ENCODE results near the gene OTUD1. TPM values are rescaled to one million over a fixed set of nuclear protein-coding genes. Genes with fewer than 3 reads are reported as not detected.

OTUD1 gene
- total and polyA plus RNA-seq, 2 donors (not counting 1 experiment from before 2014, with no cell fraction given) = 3.7 to 6.8 TPM

DNA sequence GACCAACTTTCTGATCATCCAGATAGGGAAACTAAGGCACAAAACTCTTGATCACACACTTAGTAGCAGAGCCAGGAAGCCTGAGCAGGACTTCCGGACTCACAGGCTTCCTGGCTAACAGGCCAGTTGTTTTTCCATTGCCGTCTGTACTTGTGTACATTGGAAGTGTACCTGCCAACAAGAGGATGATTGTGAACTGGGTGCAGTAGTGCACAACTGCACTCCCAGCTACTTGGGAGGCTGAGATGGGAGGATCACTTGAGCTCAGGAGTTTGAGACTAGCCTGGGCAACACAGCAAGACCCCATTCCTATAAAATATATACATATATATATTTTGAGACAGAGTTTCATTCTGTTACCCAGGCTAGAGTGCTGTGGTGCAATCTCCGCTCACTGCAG, 35.2 kb upstream of the OTUD1 start:
- Histone ChIP-seq H3K27ac (ENCODE audit: insufficient read depth, low read length) (no peak overlapping the region), H3K79me2 (ENCODE audit: control insufficient read depth, insufficient read depth, low read length) (no peaks in the 10 kb centered on the region), H3K4me2 (ENCODE audit: extremely low read depth, insufficient read depth, low read length) (no peak overlapping the region), H3K4me3 (replicated peaks in 1 of 4; ENCODE audit: control extremely low read depth in 1 of 4, insufficient read depth in 1 of 4, low read depth in 3 of 4, low read length in 4 of 4) (no peak overlapping the region), H4K20me1 (ENCODE audit: control insufficient read depth, extremely low read depth, insufficient read depth, low read length) (no peaks in the 10 kb centered on the region), H3K36me3 (ENCODE audit: control insufficient read depth, insufficient read depth, low read length) (no peaks in the 10 kb centered on the region), H3K27me3 (ENCODE audit: control insufficient read depth, insufficient read depth, low read length) (no peaks in the 10 kb centered on the region), H3K9ac (ENCODE audit: insufficient read depth, low read length) (no peak overlapping the region), H3K9me3 (ENCODE audit: control insufficient read depth, insufficient read depth, low read depth, low read length) (no peaks in the 10 kb centered on the region), H3K4me1 (ENCODE audit: control insufficient read depth, extremely low read depth, insufficient read depth, low read length) (peaks cover 2% of the 10 kb centered on the region), H2AFZ (ENCODE audit: low read length) (no peak overlapping the region)
- no peak for DNase-seq (ENCODE audit: low read depth in 2 of 2)
- no peak for TF ChIP-seq EZH2 (IDR thresholded peaks at IDR 0.05; ENCODE audit: low read length, missing control alignments)
- TF ChIP-seq, protein P1, sequence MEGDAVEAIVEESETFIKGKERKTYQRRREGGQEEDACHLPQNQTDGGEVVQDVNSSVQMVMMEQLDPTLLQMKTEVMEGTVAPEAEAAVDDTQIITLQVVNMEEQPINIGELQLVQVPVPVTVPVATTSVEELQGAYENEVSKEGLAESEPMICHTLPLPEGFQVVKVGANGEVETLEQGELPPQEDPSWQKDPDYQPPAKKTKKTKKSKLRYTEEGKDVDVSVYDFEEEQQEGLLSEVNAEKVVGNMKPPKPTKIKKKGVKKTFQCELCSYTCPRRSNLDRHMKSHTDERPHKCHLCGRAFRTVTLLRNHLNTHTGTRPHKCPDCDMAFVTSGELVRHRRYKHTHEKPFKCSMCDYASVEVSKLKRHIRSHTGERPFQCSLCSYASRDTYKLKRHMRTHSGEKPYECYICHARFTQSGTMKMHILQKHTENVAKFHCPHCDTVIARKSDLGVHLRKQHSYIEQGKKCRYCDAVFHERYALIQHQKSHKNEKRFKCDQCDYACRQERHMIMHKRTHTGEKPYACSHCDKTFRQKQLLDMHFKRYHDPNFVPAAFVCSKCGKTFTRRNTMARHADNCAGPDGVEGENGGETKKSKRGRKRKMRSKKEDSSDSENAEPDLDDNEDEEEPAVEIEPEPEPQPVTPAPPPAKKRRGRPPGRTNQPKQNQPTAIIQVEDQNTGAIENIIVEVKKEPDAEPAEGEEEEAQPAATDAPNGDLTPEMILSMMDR (conservative IDR thresholded peaks at IDR 0.05 in 1 of 2, IDR thresholded peaks at IDR 0.05 in 1 of 2; ENCODE audit: low read depth in 1 of 2, low read length in 2 of 2) = no peak

GRCh38 chr10:23404461-23404980, 34.4 kb upstream of the OTUD1 start:
- no peak overlapping the region for H2AFZ ChIP-seq (ENCODE audit: low read length)
- H3K36me3 ChIP-seq (ENCODE audit: control insufficient read depth, insufficient read depth, low read length) = no peaks in the 10 kb centered on the region
- H4K20me1 ChIP-seq (ENCODE audit: control insufficient read depth, extremely low read depth, insufficient read depth, low read length) = no peaks in the 10 kb centered on the region
- no peaks in the 10 kb centered on the region for H3K79me2 ChIP-seq (ENCODE audit: control insufficient read depth, insufficient read depth, low read length)
- no peak overlapping the region for H3K9ac ChIP-seq (ENCODE audit: insufficient read depth, low read length)
- H3K4me3 ChIP-seq (replicated peaks in 1 of 4; ENCODE audit: control extremely low read depth in 1 of 4, insufficient read depth in 1 of 4, low read depth in 3 of 4, low read length in 4 of 4) = no peak overlapping the region
- no peak overlapping the region for H3K27ac ChIP-seq (ENCODE audit: insufficient read depth, low read length)
- H3K27me3 ChIP-seq (ENCODE audit: control insufficient read depth, insufficient read depth, low read length) = no peaks in the 10 kb centered on the region
- no peak overlapping the region for H3K4me2 ChIP-seq (ENCODE audit: extremely low read depth, insufficient read depth, low read length)
- no peaks in the 10 kb centered on the region for H3K9me3 ChIP-seq (ENCODE audit: control insufficient read depth, insufficient read depth, low read depth, low read length)
- no peak for TF ChIP-seq EZH2 (IDR thresholded peaks at IDR 0.05; ENCODE audit: low read length, missing control alignments)
- TF ChIP-seq, protein P1 (conservative IDR thresholded peaks at IDR 0.05 in 1 of 2, IDR thresholded peaks at IDR 0.05 in 1 of 2; ENCODE audit: low read depth in 1 of 2, low read length in 2 of 2) = no peak
- no peak for DNase-seq (ENCODE audit: low read depth in 2 of 2)
- peaks cover 2% of the 10 kb centered on the region for H3K4me1 ChIP-seq (ENCODE audit: control insufficient read depth, extremely low read depth, insufficient read depth, low read length)

DNA sequence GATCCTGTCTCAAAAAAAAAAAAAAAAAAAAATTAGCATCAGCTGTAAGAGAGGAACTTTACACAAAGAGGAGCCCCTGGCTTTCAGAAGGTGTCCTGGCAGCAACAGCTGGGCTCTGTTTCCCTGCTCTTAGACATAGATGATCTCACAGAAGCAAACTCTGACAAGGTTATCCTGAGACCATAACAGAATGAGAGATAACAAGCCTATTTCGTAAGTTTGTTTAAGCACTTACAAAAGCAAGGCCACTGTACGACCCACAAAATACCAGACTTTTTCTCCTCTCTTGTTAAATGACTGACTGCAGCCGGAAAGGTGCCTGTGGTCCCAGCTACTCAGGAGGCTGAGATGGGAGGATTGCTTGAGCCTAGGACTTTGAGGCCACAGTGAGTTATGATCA, 33.3 kb upstream of the OTUD1 start:
- no peaks in the 10 kb centered on the region for H3K9me3 ChIP-seq (ENCODE audit: control insufficient read depth, insufficient read depth, low read depth, low read length)
- no peak overlapping the region for H3K27ac ChIP-seq (ENCODE audit: insufficient read depth, low read length)
- H2AFZ ChIP-seq (ENCODE audit: low read length) = no peak overlapping the region
- no peak for TF ChIP-seq EZH2 (IDR thresholded peaks at IDR 0.05; ENCODE audit: low read length, missing control alignments)
- TF ChIP-seq, protein P1 (conservative IDR thresholded peaks at IDR 0.05 in 1 of 2, IDR thresholded peaks at IDR 0.05 in 1 of 2; ENCODE audit: low read depth in 1 of 2, low read length in 2 of 2) = no peak
- no peak overlapping the region for H3K4me2 ChIP-seq (ENCODE audit: extremely low read depth, insufficient read depth, low read length)
- no peaks in the 10 kb centered on the region for H3K4me1 ChIP-seq (ENCODE audit: control insufficient read depth, extremely low read depth, insufficient read depth, low read length)
- no peaks in the 10 kb centered on the region for H3K79me2 ChIP-seq (ENCODE audit: control insufficient read depth, insufficient read depth, low read length)
- H3K4me3 ChIP-seq (replicated peaks in 1 of 4; ENCODE audit: control extremely low read depth in 1 of 4, insufficient read depth in 1 of 4, low read depth in 3 of 4, low read length in 4 of 4) = no peak overlapping the region
- H3K9ac ChIP-seq (ENCODE audit: insufficient read depth, low read length) = no peak overlapping the region
- DNase-seq (ENCODE audit: low read depth in 2 of 2) = peak; percentile 43 to 80
- no peaks in the 10 kb centered on the region for H4K20me1 ChIP-seq (ENCODE audit: control insufficient read depth, extremely low read depth, insufficient read depth, low read length)
- no peaks in the 10 kb centered on the region for H3K36me3 ChIP-seq (ENCODE audit: control insufficient read depth, insufficient read depth, low read length)
- H3K27me3 ChIP-seq (ENCODE audit: control insufficient read depth, insufficient read depth, low read length) = no peaks in the 10 kb centered on the region

Data from fibroblast of lung (primary cell).